SKM-1 treated with dmso at 0.1 percent for 144 hours (cell line): ENCODE measurements around the gene TMEM168.
"Not testable (repeated sequence)": the region's sequence is repeated elsewhere in the genome, so short reads cannot be mapped to it uniquely, and the experiment has no call there.

Source experiments
- DNase-seq: peaks from one replicate; lab custom pipeline; 2025; ENCODE audit not compliant: unreplicated experiment; lab: John Stamatoyannopoulos, UW

Gene TMEM168

DNA sequence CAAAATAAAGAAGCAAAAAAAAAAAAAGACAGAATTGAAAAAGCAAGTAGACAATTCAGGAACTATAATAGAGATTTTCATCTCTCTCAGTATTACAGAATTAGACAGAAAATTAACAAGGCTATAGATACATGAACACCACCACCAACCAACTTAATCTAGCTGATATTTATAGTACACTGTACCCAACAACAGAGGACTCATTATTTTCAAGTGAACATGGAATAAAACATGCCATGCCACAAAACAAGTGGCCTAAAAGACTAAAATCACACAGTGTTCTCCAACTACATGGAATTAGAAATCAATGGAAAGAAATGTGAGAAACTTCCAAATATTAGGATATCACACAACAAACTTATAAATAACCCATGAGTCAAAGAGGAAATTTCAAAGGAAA, 9.1 kb downstream of the TMEM168 start:
- DNase-seq: no peak

DNA sequence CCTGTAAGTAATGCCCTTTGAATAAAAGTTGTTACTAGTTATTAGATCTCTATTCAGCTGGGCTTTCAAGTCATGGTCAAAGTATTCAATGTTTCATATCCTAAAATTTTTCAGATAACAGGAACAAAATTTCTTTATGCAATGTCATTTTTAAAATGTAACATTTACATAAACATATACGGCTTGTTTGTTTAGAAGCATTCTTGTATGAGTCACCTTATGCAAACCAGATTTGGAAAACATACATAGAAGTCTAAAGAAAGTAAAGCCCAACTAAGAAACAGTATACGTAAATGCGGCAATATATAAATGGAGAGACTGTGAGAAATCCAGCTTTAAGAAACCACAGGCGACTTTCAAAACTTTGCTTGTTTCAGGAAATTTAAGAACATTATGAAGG, 10.5 kb downstream of the TMEM168 start:
- no peak for DNase-seq

DNA sequence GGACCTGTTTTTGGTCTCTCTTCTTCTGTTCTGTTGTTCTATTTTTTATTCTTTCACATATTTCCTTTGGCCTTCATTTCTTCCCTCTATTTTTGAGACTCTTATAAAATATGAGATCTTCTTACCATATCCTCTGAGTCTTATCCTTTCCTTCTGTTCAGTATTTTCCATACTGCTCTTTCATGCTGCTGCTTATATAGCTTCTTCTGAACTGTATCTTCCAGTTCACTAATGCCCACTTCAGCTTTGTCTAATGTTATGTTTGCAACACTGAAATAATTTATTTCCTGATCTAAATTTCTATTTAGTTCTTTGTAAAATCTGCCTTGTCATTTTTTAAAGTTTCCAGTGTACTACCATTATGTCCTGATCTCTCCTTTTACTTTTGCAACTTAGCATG, 12.8 kb downstream of the TMEM168 start:
- no peak for DNase-seq

DNA sequence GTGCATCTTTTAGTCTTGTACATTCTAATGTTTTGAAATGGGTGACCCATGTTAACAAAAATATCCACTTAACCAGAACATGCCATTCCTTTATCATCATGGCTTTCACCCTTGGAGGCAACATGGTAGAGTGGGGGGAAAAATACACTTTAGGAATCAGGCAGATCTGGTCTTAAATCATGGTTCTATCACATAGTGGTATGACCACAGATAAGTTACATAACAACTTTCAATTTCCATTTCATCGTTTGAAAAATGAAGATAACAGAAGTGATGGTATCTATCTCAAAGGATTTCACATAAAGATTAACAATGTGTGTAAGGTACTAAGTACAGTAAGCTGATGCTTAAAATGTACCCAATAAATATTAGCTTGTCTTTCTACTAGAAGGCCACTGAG, 19.0 kb downstream of the TMEM168 start:
- no peak for DNase-seq

DNA sequence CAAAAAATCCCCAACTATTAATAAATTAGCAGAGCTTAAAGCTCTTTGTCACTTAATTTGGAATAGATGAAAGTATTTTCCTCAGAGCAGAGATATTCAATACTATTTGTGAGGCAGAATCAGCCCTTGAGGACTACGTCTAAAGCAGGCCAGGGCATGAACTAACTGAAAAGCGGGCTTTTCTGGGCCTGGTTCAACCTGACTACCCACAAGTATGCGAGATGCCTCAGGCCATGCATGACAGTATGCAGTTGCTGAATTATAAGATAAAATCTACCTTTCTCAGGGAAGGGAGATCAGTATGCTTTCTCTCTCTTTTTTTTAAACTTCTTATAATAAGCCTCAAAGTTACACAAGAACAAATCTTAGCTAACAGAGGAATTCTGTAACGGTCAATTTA, 20.1 kb downstream of the TMEM168 start:
- DNase-seq: no peak

DNA sequence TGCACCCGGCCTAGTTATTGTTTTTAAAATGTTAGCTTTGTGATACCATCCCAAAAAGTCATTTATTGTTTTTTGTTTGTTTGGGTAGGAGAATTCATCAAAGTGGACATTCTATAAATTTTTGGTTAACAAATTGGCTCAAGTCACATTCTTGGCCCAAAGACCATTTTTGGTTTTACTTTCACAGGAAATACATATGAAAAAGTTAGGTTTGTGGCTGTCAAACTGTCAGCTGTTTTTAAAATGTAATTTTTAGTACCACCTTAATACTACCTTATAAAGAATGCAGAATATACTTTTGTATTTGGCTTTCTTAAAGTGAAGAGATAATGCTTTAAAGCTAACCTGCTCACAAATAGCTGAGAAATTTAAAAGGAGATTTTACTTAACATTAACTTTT, 25.1 kb downstream of the TMEM168 start:
- DNase-seq: no peak

DNA sequence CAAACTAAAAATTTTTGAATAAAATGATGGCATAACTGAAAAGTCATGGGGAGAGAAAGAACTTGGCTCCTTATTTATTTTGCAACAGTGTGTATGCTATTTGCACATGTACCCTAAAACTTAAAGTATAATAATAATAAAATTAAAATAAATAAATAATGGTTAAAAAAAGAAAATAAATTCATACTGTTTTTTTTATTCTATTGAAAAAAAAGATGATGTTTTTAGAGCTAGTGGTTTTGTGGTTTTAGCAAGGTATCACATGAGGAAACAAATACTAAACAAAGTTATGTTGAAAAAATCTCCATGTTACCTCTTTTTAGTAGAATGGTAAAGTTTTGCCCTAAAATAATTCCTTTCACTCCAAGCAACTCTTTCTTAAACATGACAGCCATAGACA, 26.2 kb downstream of the TMEM168 start:
- no peak for DNase-seq

DNA sequence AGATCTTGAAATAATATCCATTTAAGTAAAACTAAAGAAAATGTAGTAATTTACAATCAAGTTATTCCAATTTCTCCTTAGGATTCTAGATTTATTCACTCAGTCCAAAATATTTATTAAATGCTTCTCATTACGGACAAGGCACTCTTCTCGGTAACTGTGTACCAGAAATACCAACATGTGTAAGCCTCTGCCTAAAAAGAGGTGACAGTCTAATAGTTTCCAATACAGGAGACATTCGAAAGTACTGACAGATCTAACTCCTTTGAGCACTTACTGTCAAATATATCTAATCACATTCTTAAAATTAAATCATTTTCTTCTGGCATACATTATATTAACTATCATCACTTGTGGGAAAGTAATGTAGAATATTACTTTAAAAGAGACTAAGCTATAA, 26.9 kb downstream of the TMEM168 start:
- DNase-seq: no peak

DNA sequence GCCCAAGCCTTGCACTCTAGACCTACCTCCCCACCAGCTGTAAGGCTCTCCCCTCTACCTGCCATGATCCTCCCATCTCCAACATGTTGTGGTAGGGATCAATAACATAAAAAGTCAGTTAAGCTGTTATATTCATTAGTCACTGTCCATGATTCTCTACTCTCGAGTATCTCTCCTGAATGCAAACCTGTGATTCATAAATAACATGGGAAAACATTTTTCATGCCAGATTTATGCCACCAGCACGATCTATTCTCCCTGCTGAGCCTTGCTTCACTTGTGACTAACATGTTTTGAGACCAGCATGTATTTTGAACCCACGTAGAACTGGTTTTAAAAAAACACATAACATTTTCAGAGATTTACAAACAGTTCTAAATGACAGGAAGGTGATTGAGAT, 30.3 kb downstream of the TMEM168 start:
- DNase-seq: no peak

DNA sequence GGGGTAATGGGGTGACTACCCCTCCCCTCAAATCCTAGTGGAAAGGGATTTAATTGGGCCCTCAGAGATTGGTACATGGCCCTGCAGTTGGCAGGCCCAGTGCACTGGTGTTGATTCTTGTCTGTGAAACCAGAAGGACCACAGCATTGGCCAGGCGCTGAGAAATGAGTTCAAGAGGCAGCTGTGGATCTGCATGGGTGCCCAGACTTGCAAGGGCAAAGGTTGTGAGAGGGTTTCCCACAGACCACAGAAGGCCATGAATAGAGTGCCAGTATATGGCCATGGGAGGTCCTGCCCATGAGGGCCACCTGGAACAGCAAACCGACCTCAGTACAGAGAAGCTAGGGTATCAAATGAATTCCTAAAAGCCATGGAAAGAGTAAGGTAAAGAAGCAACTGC, 32.9 kb downstream of the TMEM168 start:
- no peak for DNase-seq

DNA sequence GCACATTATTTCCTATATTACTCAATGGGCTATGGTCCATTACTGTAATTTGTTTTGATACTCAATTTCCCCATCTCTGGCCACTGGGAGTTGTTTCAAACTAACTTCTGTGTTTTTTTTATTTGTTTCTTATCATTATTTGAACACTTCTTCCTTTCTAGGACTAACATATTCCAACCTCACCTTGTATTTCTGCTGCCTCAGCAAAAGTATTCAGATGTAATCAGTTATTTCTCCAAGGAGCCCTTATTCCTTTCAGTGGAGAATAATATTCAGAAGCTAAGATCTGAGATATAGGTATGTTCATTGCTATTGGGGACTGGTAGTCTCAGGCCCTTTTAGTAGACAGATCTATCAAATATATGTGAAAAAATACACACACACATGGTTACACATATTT, 36.9 kb downstream of the TMEM168 start:
- no peak for DNase-seq

DNA sequence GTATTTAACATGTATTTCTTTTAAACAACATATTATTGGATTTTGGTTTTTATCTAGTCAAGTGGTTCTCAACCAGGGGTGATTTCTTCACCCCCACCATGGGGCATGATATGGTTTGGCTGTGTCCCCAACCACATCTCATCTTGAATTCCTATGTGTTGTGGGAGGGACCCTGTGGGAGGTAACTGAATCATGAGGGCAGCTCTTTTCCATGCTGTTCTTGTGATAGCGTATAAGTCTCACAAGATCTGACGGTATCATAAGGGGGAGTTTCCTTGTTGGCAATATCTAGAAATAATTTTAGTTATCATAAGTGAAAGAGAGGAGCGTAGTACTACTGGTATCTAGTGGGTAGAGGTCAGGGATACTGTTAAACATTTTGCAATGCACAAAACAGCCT, 37.6 kb downstream of the TMEM168 start:
- DNase-seq: no peak

DNA sequence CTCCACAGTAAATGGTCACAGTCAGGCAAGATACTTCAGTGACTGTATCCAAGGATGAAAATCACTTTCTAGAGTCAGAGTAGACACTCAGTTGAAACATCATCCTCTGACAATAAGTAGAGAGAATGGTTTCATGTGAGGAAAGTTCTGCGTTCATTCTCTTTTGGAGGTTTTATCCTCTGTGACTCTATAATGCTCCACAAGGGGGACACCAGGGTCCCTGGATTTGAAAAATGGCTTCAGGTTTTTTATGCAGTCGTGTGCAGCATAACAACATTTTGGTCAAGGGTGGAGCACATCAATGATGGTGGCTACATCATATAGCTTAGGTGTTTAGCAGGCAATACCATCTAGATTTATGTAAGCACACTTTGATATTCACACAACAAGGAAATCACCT, 40.4 kb downstream of the TMEM168 start:
- DNase-seq: no peak

DNA sequence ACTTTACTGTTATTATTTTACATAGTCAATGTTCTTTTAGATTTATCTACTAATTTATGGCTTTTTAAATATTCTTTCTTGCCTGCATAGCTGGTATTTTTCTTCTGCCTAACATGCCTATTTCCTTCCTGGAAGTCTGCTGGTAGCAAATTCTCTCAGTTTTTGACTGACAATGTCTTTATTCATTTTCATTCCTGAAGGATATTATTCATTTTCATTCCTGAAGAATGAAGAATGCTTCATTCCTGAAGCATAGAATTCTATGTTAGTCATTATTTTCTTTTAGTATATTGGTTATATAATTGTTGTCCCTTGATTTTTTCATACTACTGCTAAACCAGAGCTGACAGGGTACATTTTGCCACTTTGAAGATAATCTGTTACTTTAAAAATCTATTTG, 41.8 kb downstream of the TMEM168 start:
- DNase-seq: no peak

DNA sequence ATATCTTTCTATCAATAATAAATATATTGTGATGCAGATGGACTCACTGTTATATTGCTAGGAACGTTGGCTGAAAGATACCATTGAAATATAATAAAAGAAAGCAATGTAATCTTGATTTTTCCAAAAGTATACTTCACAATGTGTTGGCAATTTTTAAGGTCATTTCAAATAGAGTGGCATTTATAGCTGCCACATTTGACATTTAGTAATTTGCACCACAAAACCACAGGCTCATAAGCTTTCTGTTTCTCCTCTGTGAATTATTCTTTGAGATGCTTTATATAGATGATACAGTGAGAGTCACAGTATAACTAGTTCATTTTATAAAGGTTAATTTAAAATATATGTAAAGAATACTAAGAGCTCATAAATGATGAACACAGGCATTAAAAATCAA, 44.6 kb downstream of the TMEM168 start:
- no peak for DNase-seq

DNA sequence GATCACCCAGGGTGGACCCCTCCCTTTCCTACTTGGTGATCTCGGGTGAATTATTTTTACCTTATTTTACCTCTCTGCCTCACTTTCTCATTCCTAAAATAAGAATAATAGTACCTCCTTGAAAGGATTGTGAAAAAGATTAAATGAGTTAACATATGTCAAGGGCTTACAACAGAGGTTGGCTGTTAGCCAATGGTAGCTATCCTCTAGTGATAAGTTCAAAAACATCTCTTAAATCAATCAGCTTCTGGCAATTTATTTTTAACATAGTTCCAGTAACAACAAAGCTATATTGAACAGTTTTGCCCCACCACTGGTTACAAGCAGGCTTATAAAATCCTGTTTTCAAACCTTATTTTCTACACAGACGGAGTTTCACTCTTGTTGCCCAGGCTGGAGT, 45.4 kb downstream of the TMEM168 start:
- no peak for DNase-seq

DNA sequence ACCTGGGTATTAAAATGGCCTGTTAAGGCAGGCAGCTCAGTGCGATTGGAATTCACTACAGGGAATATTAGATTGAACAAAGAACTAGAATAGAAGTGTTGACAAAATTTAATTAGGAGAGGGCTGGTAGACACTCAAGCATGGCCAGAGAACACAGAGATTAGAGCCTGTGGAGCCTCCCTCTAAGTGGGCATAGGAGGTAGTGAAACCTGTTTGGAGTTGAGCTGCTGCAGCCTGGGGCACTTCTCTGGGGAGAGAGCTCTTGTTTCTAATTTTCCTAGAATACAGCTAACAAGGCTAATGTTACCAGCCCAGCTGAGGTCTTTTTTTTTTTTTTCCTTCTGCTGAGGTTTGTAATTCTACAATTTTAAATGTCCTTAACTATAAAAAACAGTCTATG, 46.4 kb downstream of the TMEM168 start:
- DNase-seq: no peak

DNA sequence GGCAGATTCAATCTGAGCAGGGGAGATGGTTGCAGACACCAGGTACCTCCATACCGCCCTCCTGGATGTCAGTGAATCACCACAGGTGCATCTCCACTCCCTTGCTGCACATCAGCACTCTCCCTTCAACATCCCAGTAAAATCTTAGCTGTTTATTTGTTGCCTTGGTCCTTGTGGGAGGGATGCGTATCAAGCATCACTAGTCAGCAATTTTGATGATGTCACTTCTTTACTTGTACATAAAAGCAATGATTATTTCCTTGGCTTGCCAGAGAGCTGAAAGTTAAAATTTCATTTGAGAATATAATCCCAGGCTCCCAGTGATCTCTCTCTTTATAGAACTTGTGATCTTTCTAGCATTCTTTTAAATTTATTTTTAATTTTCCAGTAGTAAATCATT, 49.5 kb downstream of the TMEM168 start:
- DNase-seq: no peak

DNA sequence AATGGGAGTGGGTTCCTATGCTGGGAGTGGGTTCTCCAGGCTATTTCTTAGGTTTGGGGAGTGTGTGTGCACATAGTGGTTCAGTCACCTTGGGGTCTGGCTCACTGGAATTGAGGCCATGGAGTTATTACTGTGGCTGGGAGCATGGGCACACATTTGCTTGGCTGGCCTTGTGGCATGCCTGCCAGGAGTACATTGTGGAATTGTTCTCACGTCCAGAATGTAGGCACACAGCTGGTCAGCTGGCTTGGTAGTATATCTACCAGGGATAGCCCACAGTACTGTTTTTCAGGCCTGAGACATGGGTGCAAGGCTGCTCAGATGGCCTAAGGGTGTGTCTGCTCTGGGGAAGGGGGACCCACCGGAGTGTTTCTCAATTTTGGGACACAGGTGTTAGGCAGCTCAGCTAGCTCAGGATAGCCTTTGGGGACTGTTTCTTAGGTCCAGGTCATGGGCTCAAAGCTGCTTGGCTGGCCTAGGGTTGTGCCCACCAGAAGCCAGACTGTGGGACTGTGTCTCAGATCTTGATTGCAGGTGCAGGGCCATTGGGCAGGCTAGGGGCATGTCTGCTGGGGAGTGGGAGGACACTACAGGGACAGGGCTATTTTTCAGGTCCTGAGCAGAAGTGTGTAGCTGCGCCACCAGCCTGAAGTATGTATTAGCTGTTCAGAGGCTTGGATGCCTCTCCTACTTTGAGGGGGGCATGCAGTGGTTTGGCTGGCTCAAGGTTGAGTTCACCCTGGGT, 50.6 kb downstream of the TMEM168 start:
- DNase-seq: no peak

DNA sequence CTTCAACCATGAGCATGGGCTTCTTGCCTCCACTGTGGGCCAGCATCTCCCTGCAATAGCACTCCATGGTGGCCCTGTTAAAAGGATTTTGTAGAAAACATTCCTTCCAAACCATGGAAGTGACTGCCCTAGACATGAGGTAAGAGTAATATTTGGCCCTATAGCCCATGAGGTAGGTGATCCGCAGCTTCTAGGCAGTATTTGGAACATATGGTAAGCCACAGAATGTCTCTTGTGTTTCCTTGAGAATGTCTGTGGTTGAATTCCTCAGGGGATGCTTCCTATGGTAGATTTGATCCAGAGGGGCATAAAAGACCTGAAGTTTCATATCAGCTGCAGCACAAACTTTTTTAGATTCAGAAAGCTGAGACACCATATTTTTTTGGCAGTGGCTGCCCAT, 54.9 kb downstream of the TMEM168 start:
- no peak for DNase-seq

DNA sequence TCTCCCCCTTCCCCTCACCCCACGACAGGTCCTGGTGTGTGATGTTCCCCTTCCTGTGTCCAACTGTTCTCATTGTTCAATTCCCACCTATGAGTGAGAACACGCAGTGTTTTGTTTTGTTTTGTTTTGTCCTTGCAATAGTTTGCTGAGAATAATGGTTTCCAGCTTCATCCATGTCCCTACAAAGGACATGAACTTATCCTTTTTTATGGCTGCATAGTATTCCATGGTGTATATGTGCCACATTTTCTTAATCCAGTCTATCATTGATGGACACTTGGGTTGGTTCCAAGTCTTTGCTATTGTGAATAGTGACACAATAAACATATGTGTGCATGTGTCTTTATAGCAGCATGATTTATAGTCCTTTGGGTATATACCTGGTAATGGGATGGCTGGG, 58.9 kb downstream of the TMEM168 start:
- not testable (repeated sequence) for DNase-seq

DNA sequence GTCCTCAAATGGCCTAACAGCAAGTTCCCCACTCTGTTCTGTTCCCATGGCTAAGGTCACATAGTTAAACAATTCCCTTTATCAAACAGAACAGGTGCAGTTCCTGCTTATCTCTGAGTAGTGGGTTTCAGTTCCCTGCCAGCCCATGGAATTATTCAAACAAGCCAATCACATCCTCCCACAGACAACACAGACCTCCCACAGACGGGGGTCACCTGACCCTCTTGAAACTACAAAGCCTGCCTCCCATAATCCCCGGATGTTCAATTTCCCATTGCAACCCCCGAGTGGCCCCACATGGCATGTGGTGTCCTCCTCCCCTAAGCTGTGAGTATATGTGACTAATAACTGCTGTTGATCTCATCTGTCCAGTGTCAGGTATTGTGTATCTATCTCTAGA, 64.1 kb downstream of the TMEM168 start:
- DNase-seq: no peak

DNA sequence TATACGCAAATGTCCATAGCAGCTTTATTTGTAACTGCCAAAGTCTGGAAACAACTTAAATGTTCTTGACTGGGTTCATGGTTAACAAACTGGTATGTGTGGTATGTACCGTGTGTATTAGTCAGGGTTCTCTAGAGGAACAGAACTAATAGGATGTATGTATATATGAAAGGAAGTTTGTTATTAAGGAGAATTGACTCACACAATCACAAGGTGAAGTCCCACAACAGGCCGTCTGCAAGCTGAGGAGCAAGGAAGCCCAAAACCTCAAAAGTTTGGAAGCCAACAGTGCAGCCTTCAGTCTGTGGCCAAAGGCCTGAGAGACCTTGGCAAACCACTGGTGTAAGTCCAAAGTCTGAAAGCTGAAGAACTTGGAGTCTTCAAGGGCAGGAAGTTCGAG, 66.8 kb downstream of the TMEM168 start:
- DNase-seq: no peak

DNA sequence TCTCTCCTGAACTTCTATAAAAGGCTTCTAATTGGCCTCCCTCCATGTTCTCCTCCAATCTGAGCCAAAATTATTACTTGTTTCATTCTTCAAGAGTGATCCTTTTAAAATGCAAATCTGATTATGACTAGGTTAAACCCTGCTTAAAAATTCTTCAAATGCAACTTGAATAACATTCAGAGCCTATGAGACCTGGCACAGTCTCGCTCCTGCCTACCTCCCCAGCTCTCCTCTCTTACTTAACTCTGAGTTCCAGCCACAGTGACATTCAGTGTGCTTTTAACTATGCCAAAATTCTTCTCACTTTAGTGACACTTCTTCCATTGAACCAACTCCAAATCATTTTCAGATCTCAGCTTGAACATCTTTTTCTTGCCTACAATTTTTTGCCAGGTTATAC, 68.8 kb downstream of the TMEM168 start:
- DNase-seq: no peak
